A549 (cell line): Measurements from ENCODE around the gene KRT81. TPM values are rescaled to one million over a fixed set of nuclear protein-coding genes. Genes with fewer than 3 reads are reported as not detected.
"Not testable (repeated sequence)": the region's sequence is repeated elsewhere in the genome, so short reads cannot be mapped to it uniquely, and the experiment has no call there.

Experiments
- ATAC-seq, 2 experiments: fragments of 200-7000 bp in 1 of 2; fragments of >200 bp in 1 of 2; cut with Nextera tagmentation in 1 of 2; cut with Tn5 transposase in 1 of 2; 3 replicates each; pipeline versions ENCODE4 v1.8.0 to v1.9.1; 2018 to 2020; ENCODE audit warnings: mild to moderate bottlenecking in 1 of 2, moderate library complexity in 1 of 2
- CTCF ChIA-PET: fragments of 300-600 bp; sonication (Branson Sonifier 250); formaldehyde crosslinking; extraction: SDS; loops from one replicate; lab custom pipeline; 2021; ENCODE audit warnings: antibody characterized with exemption, inconsistent platforms; lab: Yijun Ruan, JAX
- POLR2A ChIA-PET: fragments of 350-600 bp; formaldehyde crosslinking; extraction: SDS; loops from one replicate; lab custom pipeline; 2021; ENCODE audit warnings: antibody characterized with exemption, inconsistent platforms; lab: Yijun Ruan, JAX
- DNase-seq, 2 experiments: peaks; one replicate each; pipeline versions ENCODE4 v3.0.0 to v3.0.0-alpha.2; 2011 to 2016; ENCODE audit warnings: low read depth in 1 of 2, low spot score in 1 of 2
- FAIRE-seq: peaks from 2 replicates; lab custom pipeline; 2011; peaks lifted over from hg19 to GRCh38; lab: Jason Lieb, UNC
- H3K27ac ChIP-seq, 2 experiments: fragments of >200 bp; sonication (Bioruptor Twin); formaldehyde crosslinking; 3 replicates each; pipeline ENCODE4 v1.5.1; 2016 to 2017
- H3K4me1 ChIP-seq: fragments of >200 bp; sonication (Bioruptor Twin); formaldehyde crosslinking; 3 replicates; pipeline ENCODE4 v1.6.1; 2016
- H3K4me2 ChIP-seq: fragments of >200 bp; sonication (Bioruptor Twin); formaldehyde crosslinking; 3 replicates; pipeline ENCODE4 v1.6.1; 2016
- H3K4me3 ChIP-seq: fragments of >200 bp; sonication (Bioruptor Twin); formaldehyde crosslinking; 3 replicates; pipeline ENCODE4 v1.5.1; 2016
- H3K9me3 ChIP-seq: fragments of >200 bp; sonication (Bioruptor Twin); formaldehyde crosslinking; 3 replicates; pipeline ENCODE4 v1.6.1; 2016
- CHD2 ChIP-seq: fragments of 150-350 bp; IDR thresholded peaks from 2 replicates; pipeline ENCODE4 v1.6.1; 2014; ENCODE audit warnings: low read length; ENCODE audit not compliant: partially characterized antibody
- CHD4 ChIP-seq: fragments of 200-600 bp; sonication (generic); IDR thresholded peaks from 2 replicates; pipeline ENCODE4 v1.6.1; 2016; ENCODE audit warnings: antibody characterized with exemption, mild to moderate bottlenecking, borderline replicate concordance
- CTCF ChIP-seq: fragments of >200 bp; sonication (Bioruptor Twin); formaldehyde crosslinking; IDR thresholded peaks from 3 replicates; pipeline ENCODE4 v1.5.1; 2016
- ELK1 ChIP-seq: fragments of 150-350 bp; IDR thresholded peaks from 2 replicates; pipeline ENCODE4 v1.6.1; 2014; ENCODE audit warnings: low read depth, mild to moderate bottlenecking, low read length
- FOSB ChIP-seq: fragments of 250-450 bp; sonication (Bioruptor Pico); IDR thresholded peaks from 2 replicates; pipeline ENCODE4 v1.5.0; 2020; ENCODE audit warnings: mild to moderate bottlenecking, moderate library complexity
- GATA3 ChIP-seq: IDR thresholded peaks from 2 replicates; pipeline ENCODE4 v1.6.1; 2012; ENCODE audit warnings: borderline replicate concordance
- HOXA7 ChIP-seq: fragments of 250-450 bp; sonication (Bioruptor Pico); IDR thresholded peaks from 2 replicates; pipeline ENCODE4 v1.5.0; 2020; ENCODE audit warnings: mild to moderate bottlenecking, moderate library complexity
- JUNB ChIP-seq: fragments of >200 bp; sonication (Bioruptor Twin); formaldehyde crosslinking; IDR thresholded peaks from 2 replicates; pipeline ENCODE4 v1.6.1; 2016
- KDM1A ChIP-seq: fragments of 200-600 bp; sonication (generic); IDR thresholded peaks from 2 replicates; pipeline ENCODE4 v1.6.1; 2016; ENCODE audit warnings: low read depth, mild to moderate bottlenecking
- MAFK ChIP-seq: fragments of 450-650 bp; IDR thresholded peaks from 2 replicates; pipeline ENCODE4 v1.6.1; 2014; ENCODE audit not compliant: partially characterized antibody
- NFE2L2 ChIP-seq: fragments of 150-350 bp; conservative IDR thresholded peaks from 2 replicates; pipeline ENCODE4 v1.6.1; 2014; ENCODE audit warnings: low read length
- POLR2AphosphoS2 ChIP-seq: conservative IDR thresholded peaks from 2 replicates; pipeline ENCODE4 v1.6.1; 2012; ENCODE audit warnings: low read length, improper control_type of control experiment, inconsistent platforms
- RARB ChIP-seq: fragments of 250-450 bp; sonication (Bioruptor Pico); IDR thresholded peaks from 2 replicates; pipeline ENCODE4 v1.8.0; 2021; ENCODE audit warnings: mild to moderate bottlenecking, moderate library complexity
- RNF2 ChIP-seq: fragments of 200-600 bp; sonication (generic); IDR thresholded peaks from 2 replicates; pipeline ENCODE4 v1.6.1; 2016; ENCODE audit warnings: low read depth, mild to moderate bottlenecking, antibody characterized with exemption, moderate library complexity, borderline replicate concordance
- SMC3 ChIP-seq: fragments of >200 bp; sonication (Bioruptor Twin); formaldehyde crosslinking; IDR thresholded peaks from 3 replicates; pipeline ENCODE4 v1.6.1; 2018; ENCODE audit warnings: inconsistent platforms
- TFCP2L1 ChIP-seq: fragments of 250-450 bp; sonication (Bioruptor Pico); IDR thresholded peaks from 2 replicates; pipeline ENCODE4 v1.5.0; 2021; ENCODE audit warnings: mild to moderate bottlenecking
- TP53 ChIP-seq: fragments of 250-450 bp; sonication (Bioruptor Pico); IDR thresholded peaks from 2 replicates; pipeline ENCODE4 v1.5.0; 2021; ENCODE audit warnings: mild to moderate bottlenecking, moderate library complexity
- ZC3H11A ChIP-seq: fragments of 450-650 bp; IDR thresholded peaks from 2 replicates; pipeline ENCODE4 v1.6.1; 2014; ENCODE audit warnings: antibody characterized with exemption, mild to moderate bottlenecking
- ZNF302 ChIP-seq: fragments of 250-450 bp; sonication (Bioruptor Pico); IDR thresholded peaks from 2 replicates; pipeline ENCODE4 v1.9.0; 2021; ENCODE audit warnings: inconsistent platforms, mild to moderate bottlenecking, moderate library complexity
- ZSCAN20 ChIP-seq: fragments of 250-450 bp; sonication (Bioruptor Pico); IDR thresholded peaks from 2 replicates; pipeline ENCODE4 v1.8.0; 2022; ENCODE audit warnings: mild to moderate bottlenecking, moderate library complexity
- WGBS: methylation state at CpG from one replicate; pipeline ENCODE4 v1.1.6; 2017; ENCODE audit errors: missing lambda C conversion rate; 5-methylcytosine and 5-hydroxymethylcytosine counted together
- polyA plus RNA-seq, 4 experiments: library from polyadenylated mRNA; depleted of rRNA in 3 of 4; stranded (reverse); fragments of >200 nt; fragmentation: RNase III in 1 of 4; extraction: RNeasy Plus Mini Kit Qiagen cat#74134 plus additional on column Dnase treatment in 1 of 4; gene quantifications; 2 replicates in 3 of 4; 3 replicates in 1 of 4; pipeline ENCODE4 v1.2.3, GENCODE V29; 2011 to 2017
- TF ChIP-seq, protein P1 (sequence below): fragments of >200 bp; sonication (Bioruptor Twin); formaldehyde crosslinking; IDR thresholded peaks from 3 replicates; pipeline ENCODE4 v1.6.1; 2016
- TF ChIP-seq, protein P2 (sequence below): IDR thresholded peaks from 2 replicates; pipeline ENCODE4 v1.6.1; 2012

The KRT81 gene
- polyA plus RNA-seq, 2 of the 4 experiments (the other 2 are of a cell fraction), result 1,799 to 3,643 TPM

- POLR2A ChIA-PET, result interaction anchor here (18.5 kb wide), 1 partner anchor 22 kb away, joined by 383 read pairs; the partner anchor contains the start of gene KRT86
These were observed 32.9 kb downstream of the KRT81 start for GRCh38 chr12:52258335-52258901.

DNA sequence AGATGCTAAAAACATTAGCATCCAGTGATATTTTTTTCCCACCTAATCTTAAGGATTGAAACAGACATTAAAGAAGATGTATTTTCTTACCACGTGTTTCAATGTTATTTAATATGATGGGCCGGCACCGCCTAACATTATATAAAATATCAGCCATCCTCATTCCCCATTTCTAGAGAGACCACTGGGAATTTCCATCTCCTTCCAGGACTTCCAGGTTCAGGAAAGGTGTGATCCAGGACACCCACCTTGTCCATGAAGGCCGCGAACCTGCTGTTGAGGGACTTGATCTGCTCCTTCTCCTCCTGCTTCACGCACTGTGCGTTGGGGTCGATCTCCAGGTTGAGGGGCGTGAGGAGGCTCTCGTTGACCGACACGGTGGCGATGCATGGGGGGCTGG lies 33.4 kb downstream of the KRT81 start:
- ATAC-seq, H3K4me3 ChIP-seq, DNase-seq, H3K4me2 ChIP-seq, H3K9me3 ChIP-seq, FAIRE-seq: not testable (repeated sequence)
- CTCF ChIA-PET, result interaction anchor here (2.3 to 14.8 kb wide), 3 partner anchors 23 to 622 kb away, joined by 18 to 301 read pairs (median 61); partner anchors contain the start of gene KRT86
- WGBS, result 95% methylated on average over 13 of the region's 13 CpGs
- Histone ChIP-seq H3K27ac (peak overlapping the region; percentile 10 to 97; a peak in 4 of 6 replicates), H3K4me1 (peaks cover 59% of the 10 kb centered on the region)
- POLR2A ChIA-PET, result interaction anchor here (18.5 kb wide), 1 partner anchor 22 kb away, joined by 383 read pairs; the partner anchor contains the start of gene KRT86
- TF ChIP-seq HOXA7 (CRISPR knock-in tag) (peak; percentile 65), POLR2AphosphoS2 (peak; percentile 67; the same call in 1 of the 2 replicates), TFCP2L1 (peak; percentile 9; the same call in 1 of the 2 replicates), FOSB (CRISPR knock-in tag) (peak; percentile 89), CHD2 (peak; percentile 5), RARB (peak; percentile 85; the same call in 1 of the 2 replicates)
- TF ChIP-seq, all 56 proteins: peak for 6; not testable (repeated sequence) for 50

More at GRCh38 chr12:52258335-52258901, 32.9 kb downstream of the KRT81 start:
- WGBS, result 97% methylated on average over 72 of the region's 72 CpGs
- no peak; a peak in 1 of 6 replicates for ATAC-seq
- Histone ChIP-seq H3K9me3 (no peaks in the 10 kb centered on the region), H3K4me2 (no peak overlapping the region), H3K4me3 (no peak overlapping the region), H3K4me1 (peaks cover 60% of the 10 kb centered on the region), H3K27ac (peak overlapping the region in 1 of 2 experiments; percentile 74; a peak in 3 of 6 replicates)
- TF ChIP-seq CHD4 (no peak), JUNB (no peak), SMC3 (no peak), RARB (no peak; the same call in 1 of the 2 replicates), ZNF302 (CRISPR knock-in tag) (no peak), CTCF (no peak), KDM1A (no peak), NFE2L2 (no peak), FOSB (CRISPR knock-in tag) (0 out of 2 replicates have a peak, but pooled peaks have one; percentile 50), GATA3 (no peak), HOXA7 (CRISPR knock-in tag) (peak; percentile 31; the same call in 1 of the 2 replicates), RNF2 (no peak), MAFK (no peak), TP53 (no peak), TFCP2L1 (peak; percentile 97), ELK1 (no peak), ZC3H11A (no peak), ZSCAN20 (CRISPR knock-in tag) (no peak)
- TF ChIP-seq, protein P1, sequence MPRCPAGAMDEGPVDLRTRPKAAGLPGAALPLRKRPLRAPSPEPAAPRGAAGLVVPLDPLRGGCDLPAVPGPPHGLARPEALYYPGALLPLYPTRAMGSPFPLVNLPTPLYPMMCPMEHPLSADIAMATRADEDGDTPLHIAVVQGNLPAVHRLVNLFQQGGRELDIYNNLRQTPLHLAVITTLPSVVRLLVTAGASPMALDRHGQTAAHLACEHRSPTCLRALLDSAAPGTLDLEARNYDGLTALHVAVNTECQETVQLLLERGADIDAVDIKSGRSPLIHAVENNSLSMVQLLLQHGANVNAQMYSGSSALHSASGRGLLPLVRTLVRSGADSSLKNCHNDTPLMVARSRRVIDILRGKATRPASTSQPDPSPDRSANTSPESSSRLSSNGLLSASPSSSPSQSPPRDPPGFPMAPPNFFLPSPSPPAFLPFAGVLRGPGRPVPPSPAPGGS, result no peak
- TF ChIP-seq, protein P2, sequence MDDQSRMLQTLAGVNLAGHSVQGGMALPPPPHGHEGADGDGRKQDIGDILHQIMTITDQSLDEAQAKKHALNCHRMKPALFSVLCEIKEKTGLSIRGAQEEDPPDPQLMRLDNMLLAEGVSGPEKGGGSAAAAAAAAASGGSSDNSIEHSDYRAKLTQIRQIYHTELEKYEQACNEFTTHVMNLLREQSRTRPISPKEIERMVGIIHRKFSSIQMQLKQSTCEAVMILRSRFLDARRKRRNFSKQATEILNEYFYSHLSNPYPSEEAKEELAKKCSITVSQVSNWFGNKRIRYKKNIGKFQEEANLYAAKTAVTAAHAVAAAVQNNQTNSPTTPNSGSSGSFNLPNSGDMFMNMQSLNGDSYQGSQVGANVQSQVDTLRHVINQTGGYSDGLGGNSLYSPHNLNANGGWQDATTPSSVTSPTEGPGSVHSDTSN, result no peak
- no peak for FAIRE-seq
- DNase-seq, result no peak
- CTCF ChIA-PET, result interaction anchor here (0.8 to 14.8 kb wide), 9 partner anchors 10 to 621 kb away, joined by 3 to 301 read pairs (median 8); partner anchors contain the start of gene KRT86
